Adrenal gland (tissue), 12 donors: ENCODE data around the gene SELENOK. TPM values are rescaled to one million over a fixed set of nuclear protein-coding genes. Genes with fewer than 3 reads are reported as not detected.

Experiments
- DNase-seq, 7 donors: peaks; one replicate each; pipeline ENCODE4 v3.0.0-alpha.2; 2019 to 2020
- H3K27ac ChIP-seq, 5 donors: fragments of 200-600 bp; sonication (generic) in 4 of 5; 1 replicate in 3 of 5; 2 replicates in 2 of 5; pipeline versions ENCODE4 v1.5.1 to v1.8.0; 2016 to 2020; ENCODE audit warnings: mild to moderate bottlenecking in 1 of 5
- H3K27me3 ChIP-seq: fragments of 200-600 bp; 2 replicates; pipeline ENCODE4 v1.8.0; 2021
- H3K36me3 ChIP-seq, 2 donors: fragments of 200-600 bp; replicated peaks in 1 of 2; 1 replicate in 1 of 2; 2 replicates in 1 of 2; pipeline versions ENCODE4 v1.5.1 to v1.8.0; 2018 to 2022
- H3K4me1 ChIP-seq, 2 donors: fragments of 200-600 bp; replicated peaks in 1 of 2; 1 replicate in 1 of 2; 2 replicates in 1 of 2; pipeline versions ENCODE4 v1.5.1 to v1.8.0; 2018 to 2021
- H3K4me3 ChIP-seq, 4 donors: fragments of 200-600 bp; sonication (generic) in 3 of 4; one replicate each; pipeline ENCODE4 v1.5.1; 2016 to 2018
- H3K9me3 ChIP-seq, 3 donors: fragments of 200-600 bp; sonication (generic) in 1 of 3; replicated peaks in 1 of 3; 1 replicate in 2 of 3; 2 replicates in 1 of 3; pipeline versions ENCODE4 v1.5.1 to v1.8.0; 2016 to 2021
- POLR2A ChIP-seq, 2 donors: fragments of 450-650 bp; IDR thresholded peaks; one replicate each; pipeline ENCODE4 v1.6.1; 2017; ENCODE audit warnings: antibody characterized with exemption in 2 of 2, mild to moderate bottlenecking in 2 of 2, moderate library complexity in 1 of 2
- WGBS, 4 donors: extraction: QIAGEN DNeasy Blood & Tissue Kit in 2 of 4; methylation state at CpG; one replicate each; pipeline versions ENCODE4 v1.1.5 to v1.1.7; 2013 to 2017; 5-methylcytosine and 5-hydroxymethylcytosine counted together
- intact Hi-C, 2 donors: fragments of 100-400 bp; cut with DNase I; formaldehyde crosslinking; loops; one replicate each; pipeline versions ENCODE4 v1.14.1 to v1.15.0; 2022 to 2023
- polyA plus RNA-seq, 3 donors: library from polyadenylated mRNA; stranded (reverse); fragments of 200-250 nt in 2 of 3; fragments of 350-450 nt in 1 of 3; fragmentation: Illumina TruSeq in 1 of 3; extraction: RNeasy Lipid Tissue Mini Kit (QIAGEN cat#74804) in 1 of 3; gene quantifications; one replicate each; pipeline ENCODE4 v1.2.3, GENCODE V29; 2013 to 2014
- total RNA-seq, 9 donors: library from RNA; depleted of rRNA in 4 of 9; stranded (reverse); fragments of >200 nt in 4 of 9; fragments of 120-200 nt in 1 of 9; fragmentation: NEBNext Ultra II Directional in 1 of 9; extraction: Animal tissue kit (Norgen Biotek cat#: 25700) in 1 of 9; gene quantifications; one replicate each; pipeline versions ENCODE4 v1.1.0 to v1.2.4, GENCODE V29; 2013 to 2023
- TF ChIP-seq, protein P1 (sequence below), 6 experiments: fragments of 450-650 bp in 4 of 6; fragments of 200-600 bp in 2 of 6; sonication (generic) in 1 of 6; IDR thresholded peaks; 1 replicate in 5 of 6; 2 replicates in 1 of 6; pipeline versions ENCODE4 v1.5.1 to v1.8.0; 2016 to 2021; ENCODE audit warnings: antibody characterized with exemption in 6 of 6, mild to moderate bottlenecking in 2 of 6, moderate library complexity in 1 of 6
- donor health status: healthy with polysubstance abuse.
- donor health status: Bipolar disorder and iron deficiency.
- donor health status: DM: yes; HTN: yes; CAD: no.
- donor health status: DM: no; HTN: no; CAD: no.
- donor health status: DM: no; HTN: no; CAD: no.
- donor health status: DM: yes; HTN: yes; CAD: no.

The SELENOK gene
- total and polyA plus RNA-seq, 12 donors: 36.2 to 203 (median 67.3) TPM

DNA sequence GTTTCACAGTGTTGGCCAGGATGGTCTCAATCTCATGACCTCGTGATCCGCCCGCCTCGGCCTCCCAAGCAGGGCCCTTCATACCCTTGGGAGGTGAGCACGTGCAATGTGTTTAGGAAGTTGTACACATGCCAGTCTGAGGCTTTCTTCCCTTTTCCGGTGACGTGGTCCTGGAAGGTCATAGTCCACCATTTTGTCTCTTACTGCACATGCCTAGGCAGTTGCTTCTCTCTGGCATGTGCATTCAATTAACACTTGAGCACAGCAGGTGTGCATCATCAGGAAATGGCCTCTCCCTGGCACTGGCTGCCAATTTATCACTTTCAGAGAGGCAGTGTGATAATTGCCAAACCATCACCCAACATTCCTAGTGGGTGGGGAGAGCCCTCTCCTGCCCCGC lies 21.7 kb upstream of the SELENOK start:
- no peaks in the 10 kb centered on the region for H3K9me3 ChIP-seq
- no peaks in the 10 kb centered on the region for H3K27me3 ChIP-seq
- H3K4me1 ChIP-seq: no peaks in the 10 kb centered on the region
- intact Hi-C loops: no loop called here
- WGBS, 4 donors: 75 to 90% (median 87%) methylated on average over 8 of the region's 8 CpGs
- no peaks in the 10 kb centered on the region for H3K36me3 ChIP-seq
- TF ChIP-seq, protein P1, sequence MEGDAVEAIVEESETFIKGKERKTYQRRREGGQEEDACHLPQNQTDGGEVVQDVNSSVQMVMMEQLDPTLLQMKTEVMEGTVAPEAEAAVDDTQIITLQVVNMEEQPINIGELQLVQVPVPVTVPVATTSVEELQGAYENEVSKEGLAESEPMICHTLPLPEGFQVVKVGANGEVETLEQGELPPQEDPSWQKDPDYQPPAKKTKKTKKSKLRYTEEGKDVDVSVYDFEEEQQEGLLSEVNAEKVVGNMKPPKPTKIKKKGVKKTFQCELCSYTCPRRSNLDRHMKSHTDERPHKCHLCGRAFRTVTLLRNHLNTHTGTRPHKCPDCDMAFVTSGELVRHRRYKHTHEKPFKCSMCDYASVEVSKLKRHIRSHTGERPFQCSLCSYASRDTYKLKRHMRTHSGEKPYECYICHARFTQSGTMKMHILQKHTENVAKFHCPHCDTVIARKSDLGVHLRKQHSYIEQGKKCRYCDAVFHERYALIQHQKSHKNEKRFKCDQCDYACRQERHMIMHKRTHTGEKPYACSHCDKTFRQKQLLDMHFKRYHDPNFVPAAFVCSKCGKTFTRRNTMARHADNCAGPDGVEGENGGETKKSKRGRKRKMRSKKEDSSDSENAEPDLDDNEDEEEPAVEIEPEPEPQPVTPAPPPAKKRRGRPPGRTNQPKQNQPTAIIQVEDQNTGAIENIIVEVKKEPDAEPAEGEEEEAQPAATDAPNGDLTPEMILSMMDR (IDR thresholded peaks at IDR 0.05): no peak
- no peak for TF ChIP-seq POLR2A (IDR thresholded peaks at IDR 0.05)
- no peak overlapping the region for H3K27ac ChIP-seq
- H3K4me3 ChIP-seq: no peak overlapping the region
- DNase-seq: no peak

DNA sequence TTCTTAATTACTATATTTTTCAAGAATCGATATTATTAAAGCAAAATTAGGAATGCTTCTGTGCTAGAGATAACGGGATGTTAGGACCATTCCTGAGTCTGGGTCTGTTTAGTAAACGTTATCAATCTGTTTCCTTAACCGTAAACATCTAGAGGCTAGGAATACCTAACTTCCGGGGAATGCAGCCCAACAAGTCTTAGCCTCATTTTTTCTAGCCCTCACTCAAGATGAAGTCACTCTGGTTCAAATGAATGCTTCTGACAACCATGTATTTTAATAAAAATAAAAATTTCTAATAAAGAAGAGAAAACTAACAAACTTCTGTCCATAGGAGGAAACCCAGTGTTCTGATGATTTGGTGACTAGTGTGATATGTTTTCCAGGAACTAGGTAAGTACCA lies 11.1 kb upstream of the SELENOK start:
- Histone ChIP-seq H3K27me3 (peaks cover 15% of the 10 kb centered on the region), H3K4me1 (no peaks in the 10 kb centered on the region), H3K9me3 (no peaks in the 10 kb centered on the region), H3K4me3 (no peak overlapping the region), H3K36me3 (no peaks in the 10 kb centered on the region), H3K27ac (no peak overlapping the region)
- 76 to 84% (median 81%) methylated on average over 5 of the region's 5 CpGs for WGBS, 4 donors
- intact Hi-C loops: no loop called here
- DNase-seq: no peak
- TF ChIP-seq, protein P1 (IDR thresholded peaks at IDR 0.05): no peak
- no peak for TF ChIP-seq POLR2A (IDR thresholded peaks at IDR 0.05)

DNA sequence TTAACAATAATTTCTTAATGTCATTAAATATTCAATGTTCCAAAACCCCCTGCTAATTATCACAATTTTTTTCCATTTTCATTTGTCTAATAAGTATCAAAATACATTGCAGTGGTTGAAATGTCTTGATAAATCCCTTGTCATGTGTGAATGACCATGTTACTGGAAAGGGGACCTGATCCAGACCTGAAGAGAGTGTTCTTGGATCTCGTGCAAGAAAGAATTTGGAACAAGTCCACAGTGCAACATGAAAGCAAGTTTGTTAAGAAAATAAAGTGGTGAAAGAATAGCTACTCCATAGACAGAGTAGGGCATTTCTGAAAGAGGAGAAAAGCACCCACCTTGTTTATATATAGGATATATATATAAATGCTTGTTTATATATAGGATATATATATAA lies 10.4 kb upstream of the SELENOK start:
- intact Hi-C loops: no loop called here
- DNase-seq: no peak
- Histone ChIP-seq H3K36me3 (no peaks in the 10 kb centered on the region), H3K27me3 (peaks cover 14% of the 10 kb centered on the region), H3K27ac (no peak overlapping the region), H3K4me1 (no peaks in the 10 kb centered on the region), H3K9me3 (no peaks in the 10 kb centered on the region), H3K4me3 (no peak overlapping the region)
- 35 to 46% (median 41%) methylated on average over 1 of the region's 1 CpG for whole genome bisulfite sequencing, 4 donors
- TF ChIP-seq, protein P1 (IDR thresholded peaks at IDR 0.05): no peak
- TF ChIP-seq POLR2A (IDR thresholded peaks at IDR 0.05): no peak

DNA sequence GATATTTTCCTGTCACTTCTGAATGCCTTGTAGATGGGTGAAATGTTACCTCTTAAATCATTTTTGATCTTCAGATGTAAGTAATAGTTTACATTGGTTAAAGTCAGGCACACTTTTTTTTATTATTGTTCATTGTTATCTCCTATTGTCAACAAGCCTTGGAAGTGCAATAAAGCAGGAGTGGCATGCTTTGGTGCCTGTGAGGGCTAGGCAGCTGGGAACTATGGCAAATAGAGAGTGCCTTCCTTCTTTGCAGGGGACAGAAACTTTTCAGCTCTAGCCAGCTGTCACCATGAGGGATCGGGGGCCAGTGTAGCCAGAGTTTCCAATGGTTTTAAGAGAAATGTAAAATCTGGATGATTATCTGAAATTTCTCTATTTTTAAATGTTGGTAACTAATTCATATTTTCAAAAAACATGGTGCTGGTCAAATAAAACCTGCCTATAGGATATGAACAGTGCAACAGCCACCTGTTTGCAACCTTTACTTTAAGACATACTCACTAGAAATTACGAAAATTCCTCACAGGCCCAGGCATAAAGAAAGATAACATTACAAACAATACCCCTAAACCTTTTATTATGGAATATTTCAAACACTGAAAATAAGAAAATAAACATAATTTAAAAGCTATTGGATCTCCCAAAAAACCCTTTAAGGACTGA lies 9.1 kb upstream of the SELENOK start:
- intact Hi-C loops: no loop called here
- Histone ChIP-seq H3K9me3 (no peaks in the 10 kb centered on the region), H3K27me3 (peaks cover 13% of the 10 kb centered on the region), H3K36me3 (no peaks in the 10 kb centered on the region), H3K27ac (no peak overlapping the region), H3K4me3 (no peak overlapping the region), H3K4me1 (no peaks in the 10 kb centered on the region)
- TF ChIP-seq, protein P1 (IDR thresholded peaks at IDR 0.05): no peak
- TF ChIP-seq POLR2A (IDR thresholded peaks at IDR 0.05): no peak
- whole genome bisulfite sequencing, 4 donors: 83 to 93% (median 90%) methylated on average over 2 of the region's 2 CpGs
- DNase-seq: no peak
